Inflammatory macrophage treated with lipopolysaccharide for 1 hour (primary cell): ENCODE results near the gene CYBC1.

Source experiments
- DNase-seq, 2 donors: peaks; one replicate each; pipeline ENCODE4 v3.0.0-alpha.2; 2020 to 2022

The CYBC1 gene

DNA sequence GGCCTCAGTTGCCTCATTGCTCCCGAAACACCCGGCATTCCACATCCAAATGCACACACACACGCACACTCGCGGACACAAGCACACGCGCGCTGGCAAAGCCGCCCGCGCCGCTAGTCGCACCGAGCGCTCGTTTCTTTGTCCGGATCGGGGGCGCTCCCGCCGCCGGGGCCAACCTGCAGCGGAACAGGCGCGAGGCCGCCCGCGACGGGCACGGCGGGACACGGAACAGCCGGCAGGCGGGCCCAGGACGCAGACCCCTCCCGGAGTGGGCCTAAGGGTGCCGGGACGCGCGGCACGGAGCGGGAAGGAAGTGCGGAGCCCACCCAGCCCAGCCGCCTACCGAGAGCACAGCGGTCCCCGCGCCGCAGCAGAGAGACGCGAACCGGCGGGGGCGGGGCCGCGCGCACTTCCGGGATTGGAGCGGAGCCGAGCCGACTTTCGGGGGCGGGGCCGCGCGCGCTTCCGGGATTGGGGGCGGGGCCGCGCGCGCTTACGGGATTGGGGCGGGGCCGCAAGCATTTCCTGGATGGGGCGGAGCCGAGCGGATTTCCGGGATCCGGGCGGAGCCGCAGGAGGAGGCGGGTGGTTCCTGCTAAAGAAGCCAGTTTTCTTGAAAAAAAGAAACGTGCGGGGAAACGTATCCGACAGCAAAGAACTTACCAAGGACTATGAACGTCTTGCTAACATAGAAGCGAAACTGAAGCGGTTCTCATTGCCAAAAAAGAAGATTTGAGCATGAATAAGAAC lies at the start of gene CYBC1:
Gene CYBC1 (minus strand): TSS at position 396 of the 750 bp plus-strand sequence. CDS start 1,498 bp downstream, outside the sequence.
- DNase-seq = peak; percentile 89 to 98

DNA sequence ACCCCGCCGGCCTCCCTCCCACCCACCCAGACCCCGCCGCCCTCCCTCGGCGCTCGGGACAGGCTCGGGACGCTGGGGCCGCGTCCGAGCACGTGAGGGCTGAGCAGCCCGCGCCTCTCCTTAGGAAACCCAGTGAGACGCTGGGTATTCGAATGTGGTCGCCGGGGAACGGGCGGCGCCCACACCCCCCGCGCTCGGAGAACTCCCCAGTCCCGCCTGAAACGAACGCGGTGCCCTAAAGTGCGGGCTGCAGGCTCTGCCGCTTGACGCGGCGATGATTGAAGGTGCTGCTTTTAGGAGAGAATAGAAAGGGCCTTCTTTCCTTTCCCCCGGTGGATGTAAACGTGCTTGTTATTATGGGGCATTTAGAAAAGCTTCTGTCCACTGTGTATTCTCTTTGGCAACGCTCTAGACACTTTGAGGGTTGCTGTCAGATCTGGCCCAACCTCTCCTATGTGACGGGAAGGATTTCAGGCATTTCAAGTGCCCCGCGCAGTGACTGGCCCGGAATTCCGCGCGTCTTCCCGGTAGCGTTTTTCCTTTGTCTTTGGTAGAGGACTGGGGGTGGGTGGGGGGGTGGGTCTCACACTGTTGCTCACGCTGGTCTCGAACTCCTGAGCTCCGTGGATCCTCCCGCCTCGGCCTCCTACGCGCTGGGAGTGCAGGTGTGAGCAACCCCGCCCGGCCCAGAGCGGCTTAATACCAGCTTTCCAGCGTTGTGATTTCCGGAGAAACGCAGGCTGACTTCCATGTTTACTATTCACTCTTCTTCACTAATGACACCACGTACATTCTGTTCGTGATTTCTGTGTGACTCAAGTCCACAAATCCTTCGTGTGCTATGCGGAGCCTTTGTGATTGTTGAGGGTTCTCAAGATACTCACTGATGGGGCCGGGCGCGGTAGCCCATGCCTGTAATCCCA lies 47.2 kb upstream of the CYBC1 start:
- DNase-seq = peak in 1 of 2 donors; percentile 24

DNA sequence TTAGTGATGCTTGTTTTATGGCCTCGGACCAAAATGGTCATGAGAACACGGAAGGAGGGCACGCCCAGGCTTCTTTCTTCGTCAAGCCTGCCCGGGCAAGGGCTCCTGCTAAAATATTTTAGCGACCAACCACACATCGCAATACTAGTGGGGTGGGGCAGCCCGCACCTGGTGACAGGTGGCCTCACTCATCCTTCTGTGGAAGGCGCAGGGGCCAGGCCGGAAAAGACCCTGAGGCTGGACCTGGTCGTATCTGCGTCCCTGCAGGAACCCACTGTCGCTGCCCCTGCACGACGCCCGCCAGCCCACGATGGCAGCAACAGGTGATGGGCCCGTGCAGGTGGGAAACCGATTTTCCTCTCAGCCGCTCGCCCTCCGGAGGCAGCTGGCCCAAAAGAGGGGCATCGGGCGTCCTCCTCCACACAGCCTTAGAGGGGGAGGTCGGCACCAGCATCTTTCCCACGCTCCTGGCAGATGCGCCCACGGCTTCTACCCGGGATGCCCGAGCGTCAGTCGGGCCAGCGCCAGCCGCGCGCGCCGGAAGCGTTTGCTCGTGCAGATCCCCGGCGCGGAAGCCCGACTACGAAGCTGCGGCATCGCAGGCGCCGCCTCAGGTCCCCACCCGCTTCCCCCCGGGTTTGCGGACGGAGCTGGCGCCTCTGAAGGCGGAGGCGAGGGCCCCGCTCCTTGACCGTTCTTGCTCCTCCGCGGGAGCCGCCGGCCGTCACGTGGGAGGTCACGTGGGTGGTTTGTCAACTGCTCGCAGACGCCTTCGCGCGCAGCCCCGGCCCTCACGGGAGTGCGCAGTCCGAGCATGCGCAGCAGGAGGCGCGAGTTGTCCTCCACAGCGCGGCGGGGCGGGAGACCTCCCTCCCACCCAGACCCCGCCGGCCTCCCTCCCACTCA lies 46.2 kb upstream of the CYBC1 start:
- DNase-seq = peak; percentile 86 to 91

DNA sequence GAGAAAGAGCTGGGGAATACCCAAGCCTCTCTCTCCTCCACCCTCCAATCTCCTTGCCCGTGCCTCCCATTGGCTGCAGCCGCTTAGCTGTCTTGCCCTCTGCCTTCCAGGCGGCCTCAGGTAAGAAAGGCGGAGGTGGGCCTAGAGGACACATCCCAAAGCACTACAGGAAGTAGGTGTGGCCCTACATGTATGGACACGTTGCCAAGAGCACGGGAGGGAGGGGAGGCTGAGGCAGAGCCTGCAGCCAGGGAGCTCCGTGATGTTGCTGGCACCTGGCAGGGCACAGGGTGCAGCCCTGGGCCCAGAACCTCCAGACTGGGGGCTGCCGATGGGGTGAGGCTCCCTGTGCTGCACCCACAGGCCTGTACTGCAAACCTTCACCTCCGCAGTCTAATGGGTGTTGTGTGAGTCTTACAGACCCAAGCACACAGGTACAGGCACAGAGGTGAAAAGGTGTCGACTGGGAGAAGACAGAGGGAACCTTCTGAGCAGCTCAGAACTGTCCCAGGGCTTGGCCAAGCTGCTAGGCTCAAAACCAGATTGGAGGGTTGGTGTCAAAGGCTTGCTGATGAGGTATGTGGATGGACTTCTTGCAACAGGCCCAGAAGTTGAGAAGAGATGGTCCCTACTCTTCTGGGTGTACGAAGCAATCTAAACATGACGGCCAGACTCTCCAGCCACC lies 45.4 kb upstream of the CYBC1 start:
- DNase-seq = no peak

DNA sequence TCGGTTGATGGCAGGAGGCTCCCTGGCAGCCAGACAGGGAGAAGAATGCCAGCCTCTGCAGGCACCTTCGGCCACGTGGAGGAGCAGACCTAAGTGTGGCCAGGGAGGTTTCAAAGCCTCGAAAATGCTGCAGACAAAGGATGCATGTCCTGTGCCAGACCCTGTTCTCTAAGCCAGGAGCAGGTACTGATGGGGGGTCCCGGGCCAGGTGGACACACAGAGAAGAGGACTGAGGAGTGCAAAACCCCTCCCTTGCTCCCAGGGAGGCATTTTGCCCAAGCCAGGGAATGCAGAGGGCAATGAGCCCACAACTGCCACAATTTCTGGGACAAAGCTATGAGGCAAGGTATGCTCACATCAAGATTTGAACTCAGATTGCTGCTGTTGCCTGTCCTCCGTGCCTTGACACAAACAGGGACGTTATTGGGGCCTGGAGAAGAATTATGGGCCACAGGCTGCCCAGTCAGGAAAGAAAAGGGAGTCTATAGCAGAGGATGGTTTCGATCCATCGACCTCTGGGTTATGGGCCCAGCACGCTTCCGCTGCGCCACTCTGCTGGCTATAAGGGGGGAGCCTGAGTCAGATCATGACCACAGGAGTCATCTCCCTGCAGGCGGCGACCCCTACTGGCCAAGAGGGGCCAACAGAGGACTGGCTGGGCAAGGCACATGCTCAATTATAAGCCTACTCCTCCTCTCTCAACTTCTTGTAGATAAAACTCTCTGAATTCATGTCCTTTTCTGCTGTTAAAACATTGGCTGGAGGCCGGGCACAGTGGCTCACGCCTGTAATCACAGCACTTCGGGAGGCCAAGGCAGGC lies 43.9 kb upstream of the CYBC1 start:
- DNase-seq = peak; percentile 92 to 93

DNA sequence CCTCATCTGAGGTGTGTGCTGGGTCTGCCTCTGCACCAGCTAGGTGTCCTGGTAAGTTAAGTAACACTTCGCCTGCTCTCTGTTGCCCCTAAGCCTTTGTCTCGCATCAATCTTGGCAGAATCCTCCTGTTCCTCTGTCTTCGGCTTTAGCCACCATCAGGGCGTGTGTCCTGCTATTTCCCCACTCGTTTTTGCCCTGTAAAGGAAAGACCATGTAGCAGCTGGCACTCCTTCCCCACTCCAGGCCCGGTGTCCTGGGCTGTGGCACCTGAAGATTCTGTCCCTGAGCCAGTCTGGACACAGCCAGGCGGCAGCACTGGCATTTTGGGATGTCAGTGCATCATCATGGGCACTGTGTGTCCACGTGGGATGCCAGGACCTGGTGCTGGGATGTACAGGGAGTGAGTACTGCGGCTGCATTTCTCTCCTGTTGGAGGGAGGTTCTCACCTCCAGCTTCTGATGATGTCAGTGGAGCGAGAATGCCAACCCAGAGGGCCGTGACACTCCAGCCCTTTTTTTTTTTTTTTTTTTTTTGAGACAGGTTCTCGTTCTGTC lies 42.8 kb upstream of the CYBC1 start:
- no peak for DNase-seq

DNA sequence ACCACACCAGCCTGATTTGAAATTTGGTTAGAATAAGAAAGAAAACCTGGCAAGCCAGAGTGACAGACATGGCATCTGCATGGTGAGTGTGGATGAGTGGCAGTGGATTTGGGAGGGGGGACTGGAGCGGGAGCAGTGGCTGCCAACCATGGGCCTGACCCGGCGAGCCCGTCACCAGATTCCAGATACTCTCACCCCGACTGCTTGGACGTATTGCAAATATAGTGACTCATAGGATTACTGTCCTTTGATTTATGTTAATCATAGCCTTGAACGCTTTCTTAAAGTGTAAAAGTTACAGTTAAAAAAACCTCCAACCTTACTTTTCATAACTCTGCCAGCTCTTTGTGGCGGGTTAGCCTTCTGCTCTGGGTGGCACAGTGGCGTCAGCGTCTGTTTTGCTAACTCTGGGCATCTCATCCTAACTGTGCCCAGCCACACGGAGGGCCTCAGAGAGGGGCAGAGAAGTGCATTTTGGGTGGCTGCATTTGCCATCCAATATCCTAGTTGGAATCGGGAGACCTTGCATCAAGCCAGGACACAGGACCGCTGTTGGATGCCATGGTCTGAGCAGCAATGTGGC lies 42.2 kb upstream of the CYBC1 start:
- no peak for DNase-seq

DNA sequence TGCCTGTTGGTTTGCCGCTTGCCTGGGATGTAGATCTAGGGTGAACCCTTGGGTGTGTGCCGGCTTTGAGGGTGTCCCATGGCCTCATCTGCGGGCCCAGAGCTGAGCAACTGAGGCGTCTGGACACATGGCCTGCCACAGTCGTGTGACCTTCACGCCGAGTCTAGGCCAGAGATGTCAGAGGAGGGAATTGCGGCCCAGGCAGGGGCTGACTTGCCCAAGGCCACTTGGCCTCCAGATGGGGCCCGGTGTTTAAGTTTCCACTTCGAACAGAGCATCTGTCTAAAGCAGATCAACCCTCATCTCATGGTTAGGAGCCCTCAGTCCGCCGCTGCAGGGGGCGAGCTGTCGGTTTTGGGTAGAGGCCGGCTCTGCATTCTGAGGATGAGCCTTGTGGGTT lies 41.0 kb upstream of the CYBC1 start:
- DNase-seq = no peak

DNA sequence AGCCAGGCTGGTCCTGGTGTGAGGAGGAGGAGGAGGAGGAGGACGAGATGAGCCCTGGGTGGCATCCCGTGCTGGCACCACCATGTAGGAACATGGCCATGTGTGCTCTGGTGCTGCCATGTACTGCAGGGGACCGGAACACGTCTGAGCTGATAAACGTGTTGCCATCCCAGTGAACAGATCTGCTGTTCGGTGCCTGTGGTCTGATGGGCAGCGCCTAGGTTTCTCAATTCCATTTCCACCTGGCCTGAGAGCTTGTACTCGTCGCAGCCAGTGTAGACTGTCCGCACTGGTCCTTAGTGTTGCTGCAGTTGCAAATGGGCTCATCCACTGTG lies 40.6 kb upstream of the CYBC1 start:
- DNase-seq = no peak

DNA sequence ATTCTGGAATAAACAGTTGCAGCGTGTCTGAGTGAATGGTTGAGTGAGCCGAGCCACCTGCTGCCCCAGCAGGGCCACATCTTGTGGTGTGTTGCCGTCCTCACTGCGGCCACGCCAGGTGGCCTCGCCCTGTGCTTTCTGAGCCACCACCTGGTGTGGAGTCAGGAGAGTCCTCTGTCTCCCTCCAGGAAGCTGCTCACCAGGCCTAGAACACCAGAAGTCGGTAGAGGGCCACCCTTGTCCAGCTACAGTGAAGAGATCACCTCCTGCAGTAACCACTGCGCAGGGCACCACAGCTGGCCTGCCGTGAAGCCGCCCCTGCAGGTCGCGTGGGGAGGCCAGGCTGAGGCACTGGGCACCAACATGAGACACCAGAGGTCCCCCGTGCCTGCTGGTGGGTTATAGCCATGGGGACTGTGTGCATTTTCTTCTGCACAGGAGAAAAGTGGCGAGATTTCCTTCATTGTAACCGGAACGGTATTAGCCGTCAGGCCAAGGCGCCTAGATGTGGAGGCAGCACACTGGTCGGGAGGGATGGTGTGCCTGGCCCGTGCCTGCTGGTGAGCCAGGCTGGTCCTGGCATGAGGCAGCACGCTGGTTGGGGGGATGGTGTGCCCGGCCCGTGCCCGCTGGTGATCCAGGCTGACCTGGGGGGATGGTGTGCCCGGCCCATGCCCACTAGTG lies 40.1 kb upstream of the CYBC1 start:
- no peak for DNase-seq

DNA sequence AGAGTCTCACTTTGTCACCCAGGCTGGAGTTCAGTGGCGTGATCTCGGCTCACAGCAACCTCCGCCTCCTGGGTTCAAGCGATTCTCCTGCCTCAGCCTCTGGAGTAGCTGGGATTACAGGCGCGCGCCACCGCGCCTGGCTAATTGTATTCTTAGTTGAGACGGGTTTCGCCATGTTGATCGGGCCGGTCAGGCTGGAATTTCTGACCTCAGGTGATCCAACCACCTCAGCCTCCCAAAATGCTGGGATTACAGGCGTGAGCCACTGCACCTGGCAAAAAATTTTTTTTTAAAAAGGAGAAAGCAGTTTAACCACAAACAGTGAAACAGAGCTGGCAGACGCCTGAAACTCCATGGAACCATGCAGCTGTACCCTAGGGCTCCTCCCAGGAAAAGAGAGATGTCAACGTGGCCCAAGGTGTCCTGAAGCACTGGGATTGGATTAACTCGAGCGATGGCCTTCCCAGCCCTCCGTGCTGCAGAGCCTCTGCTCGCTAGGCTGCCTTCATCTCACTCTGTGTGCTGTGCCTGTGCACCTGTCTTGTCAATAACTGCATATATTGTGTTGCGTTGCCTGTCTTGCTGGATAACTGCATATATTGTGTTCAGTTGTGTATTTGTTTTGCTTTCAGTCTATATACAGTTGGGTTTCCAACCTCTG lies 39.4 kb upstream of the CYBC1 start:
- no peak for DNase-seq

DNA sequence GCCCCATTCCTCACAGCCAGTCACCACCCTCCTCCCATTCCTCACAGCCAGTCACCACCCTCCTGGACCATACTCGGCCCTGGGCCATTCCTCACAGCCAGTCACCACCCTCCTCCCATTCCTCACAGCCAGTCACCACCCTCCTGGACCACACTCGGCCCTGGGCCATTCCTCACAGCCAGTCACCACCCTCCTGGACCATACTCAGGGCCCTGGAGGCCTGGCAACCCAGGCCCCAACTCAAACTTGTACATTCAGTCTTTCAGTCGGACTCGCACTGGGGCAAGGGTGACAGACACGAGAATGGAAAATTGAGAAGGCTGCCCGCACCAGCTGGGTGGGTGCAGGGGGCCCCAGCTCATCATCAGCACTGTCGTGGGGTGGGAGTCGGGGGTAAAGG lies 38.6 kb upstream of the CYBC1 start:
- DNase-seq = no peak

DNA sequence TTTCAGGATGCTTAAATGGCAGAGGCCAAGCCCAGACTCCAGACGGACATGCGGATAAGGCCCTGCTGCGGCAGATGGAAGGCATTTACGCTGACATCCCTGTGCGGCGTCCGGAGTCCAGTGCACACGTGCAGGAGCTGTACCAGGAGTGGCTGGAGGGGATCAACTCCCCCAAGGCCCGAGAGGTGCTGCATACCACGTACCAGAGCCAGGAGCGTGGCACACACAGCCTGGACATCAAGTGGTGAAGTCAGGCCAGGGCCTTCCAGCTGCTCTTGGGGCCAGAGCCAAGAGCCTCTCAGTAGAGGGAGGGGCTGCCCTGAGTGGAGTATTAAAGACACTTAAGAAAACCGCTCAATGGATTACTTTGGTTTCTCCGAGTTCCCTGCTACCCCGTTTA lies 37.4 kb upstream of the CYBC1 start:
- DNase-seq = no peak

DNA sequence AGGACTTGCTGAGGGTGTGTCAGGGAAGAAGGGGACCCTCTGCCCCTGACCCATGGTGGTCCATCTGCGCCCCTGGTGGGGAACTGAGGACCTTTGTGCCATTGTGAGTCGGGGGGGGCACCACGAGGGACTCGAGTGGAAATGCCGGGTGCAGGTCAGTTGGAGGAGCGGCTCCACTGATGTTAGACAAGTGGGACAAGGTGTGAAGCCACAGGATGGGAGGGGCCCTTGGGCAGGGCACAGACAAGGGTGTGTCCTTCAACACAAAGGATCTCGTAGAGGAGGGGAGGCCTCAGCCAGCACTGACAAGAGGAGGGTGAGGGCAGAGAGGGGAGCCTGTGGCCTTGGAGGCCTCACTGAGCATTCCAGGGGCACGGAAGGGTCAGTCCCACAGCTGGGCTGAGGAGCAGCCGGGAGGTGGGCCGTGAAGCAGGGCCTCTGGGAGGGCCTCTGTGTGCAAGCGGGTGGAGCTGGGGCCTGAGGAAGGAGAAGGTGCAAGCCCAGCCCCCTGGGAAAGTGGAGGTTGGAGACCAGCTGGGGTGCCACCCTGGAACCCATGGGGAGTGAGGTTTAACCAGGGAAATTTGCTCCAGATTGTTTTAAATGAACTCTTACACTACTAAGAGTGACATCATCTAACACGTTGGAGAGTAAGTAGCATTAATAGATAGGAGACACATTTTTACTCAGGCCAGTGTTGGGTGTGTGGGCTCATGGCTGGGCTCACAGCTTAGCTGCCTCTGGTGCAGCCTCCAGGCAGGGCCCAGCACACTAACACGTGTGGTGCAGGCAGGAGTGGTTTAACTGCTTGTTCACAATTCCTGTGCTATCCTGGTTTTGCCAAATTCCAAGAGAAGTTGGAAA lies 35.9 kb upstream of the CYBC1 start:
- DNase-seq = no peak

DNA sequence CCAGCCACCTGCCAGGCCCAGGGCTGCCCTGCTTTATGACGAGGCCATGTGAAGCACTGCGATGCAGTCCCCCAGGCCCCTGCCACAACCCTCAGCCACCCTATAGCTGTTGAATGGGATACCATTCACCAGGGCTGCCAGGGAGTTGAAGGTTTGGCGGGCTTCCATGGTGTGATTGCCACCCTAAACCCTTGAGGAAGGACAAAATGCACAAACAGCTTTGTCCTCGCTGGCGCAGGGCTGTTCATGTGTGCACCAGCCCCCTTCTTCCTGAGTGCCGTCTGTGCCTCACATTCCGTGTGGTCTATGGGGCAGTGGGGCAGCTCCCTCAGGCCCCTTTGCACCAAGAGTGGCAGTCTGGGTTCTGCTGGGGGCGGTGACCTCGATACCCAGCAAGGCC lies 33.3 kb upstream of the CYBC1 start:
- no peak for DNase-seq

DNA sequence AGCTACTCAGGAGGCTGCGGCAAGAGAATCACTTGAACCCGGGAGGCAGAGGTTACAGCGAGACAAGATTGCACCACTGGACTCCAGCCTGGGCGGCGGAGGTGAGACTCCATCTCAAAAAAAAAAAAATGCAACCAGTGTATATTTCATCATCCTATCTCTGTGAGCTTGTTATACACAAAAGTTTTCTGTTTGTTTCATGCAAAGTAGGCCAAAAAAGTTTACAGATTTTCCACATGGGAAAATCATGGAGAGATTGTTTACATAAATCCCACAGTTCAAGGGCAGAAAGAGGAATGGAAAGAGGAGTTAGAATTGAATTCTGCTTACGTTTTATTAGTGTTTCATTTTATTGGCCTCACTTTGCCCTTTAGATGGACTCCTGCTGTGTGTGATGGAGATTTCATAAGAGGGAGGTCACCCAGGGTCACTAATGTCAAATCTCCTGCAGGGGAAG lies 32.7 kb upstream of the CYBC1 start:
- DNase-seq = no peak

DNA sequence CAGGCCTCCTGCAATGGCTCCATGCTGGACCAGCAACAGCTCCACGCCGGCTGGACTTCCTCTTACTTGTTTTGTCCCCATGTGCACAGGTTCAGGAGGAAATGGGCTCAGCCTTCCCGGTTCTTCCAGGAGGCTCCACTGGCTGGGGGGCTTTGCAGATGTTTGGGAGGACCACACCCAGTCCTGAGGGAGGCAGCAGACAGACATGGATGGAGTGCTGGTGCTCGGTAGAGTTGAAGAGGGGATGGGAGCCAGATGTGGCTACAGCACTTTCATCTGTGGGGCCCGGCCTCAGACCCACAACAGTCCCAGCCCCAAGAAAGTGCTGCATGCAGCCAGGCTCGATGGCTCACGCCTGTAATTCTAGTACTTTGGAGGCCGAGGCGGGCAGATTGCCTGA lies 29.8 kb upstream of the CYBC1 start:
- DNase-seq = no peak

DNA sequence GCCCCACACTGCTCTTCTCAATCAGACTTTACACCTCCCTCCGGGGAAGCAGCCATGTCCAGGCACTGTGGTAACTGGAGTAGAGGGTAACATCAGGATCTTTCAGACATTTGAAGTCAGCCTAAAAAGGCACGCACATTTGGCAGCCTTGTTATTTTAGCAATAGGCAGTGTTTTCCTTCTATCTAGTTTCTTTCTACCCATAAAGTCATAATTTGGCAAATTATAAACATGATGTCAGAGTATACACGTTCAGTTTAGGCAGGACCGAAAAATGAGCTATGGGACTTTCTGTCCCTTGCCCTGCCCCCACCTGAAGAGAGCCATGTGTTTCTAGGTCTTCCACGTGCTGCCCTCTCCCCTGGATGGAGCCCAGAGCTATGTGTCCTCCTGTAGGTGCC lies 29.1 kb upstream of the CYBC1 start:
- DNase-seq = no peak

DNA sequence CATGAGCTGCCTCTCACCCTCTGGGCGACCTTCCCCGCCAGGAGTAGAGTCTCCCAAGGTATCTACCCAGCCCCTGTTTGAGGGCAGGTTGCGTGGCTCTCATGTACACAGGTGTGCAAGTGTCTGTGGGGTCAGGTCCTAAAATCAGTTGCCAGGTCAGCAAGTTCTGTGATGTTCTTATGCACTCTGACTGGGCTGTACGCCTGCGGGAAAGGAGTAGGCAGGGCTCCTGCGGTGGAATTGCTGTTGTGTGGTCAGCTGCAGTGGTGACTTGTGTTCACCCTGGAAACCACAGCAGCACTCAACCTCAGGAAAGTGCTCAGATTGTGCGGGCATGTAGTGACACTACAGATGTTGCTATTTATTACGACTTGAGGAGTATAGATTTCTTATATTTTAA lies 27.4 kb upstream of the CYBC1 start:
- DNase-seq = no peak
